Measurements from ENCODE around the gene COL23A1.

DNA sequence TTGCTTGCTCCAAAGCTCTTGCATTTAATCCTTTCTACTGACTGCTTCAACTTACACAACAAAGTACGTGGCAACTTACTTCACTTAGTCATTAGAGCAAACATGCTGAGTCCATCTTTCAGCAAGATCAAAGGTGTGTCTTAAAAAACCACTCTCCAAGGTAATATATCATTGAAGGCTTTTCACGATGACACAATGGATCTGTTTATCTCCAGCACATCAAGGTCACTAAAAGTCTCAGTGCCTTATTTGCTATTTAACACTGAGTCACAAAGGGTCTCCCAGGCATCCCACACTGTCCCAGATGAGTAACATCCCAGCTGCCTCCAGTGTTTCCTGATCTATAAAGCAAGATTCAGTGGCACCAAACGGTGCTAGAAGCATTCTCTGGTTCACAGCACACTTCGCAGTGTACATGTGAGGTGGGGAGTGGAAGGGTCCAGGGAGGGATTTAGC is 40.3 kb upstream of the COL23A1 start:
- TF ChIP-seq POLR2AphosphoS5 (IDR thresholded peaks at IDR 0.05) = no peak
- TF ChIP-seq, protein P1, sequence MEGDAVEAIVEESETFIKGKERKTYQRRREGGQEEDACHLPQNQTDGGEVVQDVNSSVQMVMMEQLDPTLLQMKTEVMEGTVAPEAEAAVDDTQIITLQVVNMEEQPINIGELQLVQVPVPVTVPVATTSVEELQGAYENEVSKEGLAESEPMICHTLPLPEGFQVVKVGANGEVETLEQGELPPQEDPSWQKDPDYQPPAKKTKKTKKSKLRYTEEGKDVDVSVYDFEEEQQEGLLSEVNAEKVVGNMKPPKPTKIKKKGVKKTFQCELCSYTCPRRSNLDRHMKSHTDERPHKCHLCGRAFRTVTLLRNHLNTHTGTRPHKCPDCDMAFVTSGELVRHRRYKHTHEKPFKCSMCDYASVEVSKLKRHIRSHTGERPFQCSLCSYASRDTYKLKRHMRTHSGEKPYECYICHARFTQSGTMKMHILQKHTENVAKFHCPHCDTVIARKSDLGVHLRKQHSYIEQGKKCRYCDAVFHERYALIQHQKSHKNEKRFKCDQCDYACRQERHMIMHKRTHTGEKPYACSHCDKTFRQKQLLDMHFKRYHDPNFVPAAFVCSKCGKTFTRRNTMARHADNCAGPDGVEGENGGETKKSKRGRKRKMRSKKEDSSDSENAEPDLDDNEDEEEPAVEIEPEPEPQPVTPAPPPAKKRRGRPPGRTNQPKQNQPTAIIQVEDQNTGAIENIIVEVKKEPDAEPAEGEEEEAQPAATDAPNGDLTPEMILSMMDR (IDR thresholded peaks at IDR 0.05) = no peak

Data from gastroesophageal sphincter (tissue), 3 donors.